H1 (cell line): ENCODE data around the gene PRCP. TPM values are rescaled to one million over a fixed set of nuclear protein-coding genes. Genes with fewer than 3 reads are reported as not detected.

Experiments
- RNF2 ChIP-seq: fragments of 200-900, 300-1000 bp; sonication (generic); IDR thresholded peaks from 2 replicates; pipeline ENCODE4 v1.7.1; 2016; ENCODE audit warnings: borderline replicate concordance, low read depth, mild to moderate bottlenecking, antibody characterized with exemption, low read length; ENCODE audit not compliant: poor library complexity, severe bottlenecking; ENCODE audit errors: missing control alignments
- polyA plus RNA-seq, 7 experiments: library from polyadenylated mRNA; depleted of rRNA in 3 of 7; stranded (reverse) in 5 of 7; unstranded in 2 of 7; fragments of >200 nt in 5 of 7; fragments of 200-250 nt in 2 of 7; gene quantifications; 1 replicate in 5 of 7; 2 replicates in 1 of 7; 4 replicates in 1 of 7; pipeline versions ENCODE4 v1.2.1 to v1.2.3, GENCODE V29; 2011 to 2013; ENCODE audit warnings: missing spikeins in 2 of 7, mixed read lengths in 2 of 7
- total RNA-seq: library from RNA; stranded (reverse); fragmentation: NEBNext Ultra II Directional; extraction: Animal tissue kit (Norgen Biotek cat#: 25700); gene quantifications from 2 replicates; pipeline ENCODE4 v1.2.1, GENCODE V29; 2021

Gene PRCP
- total and polyA plus RNA-seq, 2 of the 8 experiments (the other 6 are each of a cell fraction or from before 2014, with no cell fraction given), result 63.8 to 84.4 TPM

DNA sequence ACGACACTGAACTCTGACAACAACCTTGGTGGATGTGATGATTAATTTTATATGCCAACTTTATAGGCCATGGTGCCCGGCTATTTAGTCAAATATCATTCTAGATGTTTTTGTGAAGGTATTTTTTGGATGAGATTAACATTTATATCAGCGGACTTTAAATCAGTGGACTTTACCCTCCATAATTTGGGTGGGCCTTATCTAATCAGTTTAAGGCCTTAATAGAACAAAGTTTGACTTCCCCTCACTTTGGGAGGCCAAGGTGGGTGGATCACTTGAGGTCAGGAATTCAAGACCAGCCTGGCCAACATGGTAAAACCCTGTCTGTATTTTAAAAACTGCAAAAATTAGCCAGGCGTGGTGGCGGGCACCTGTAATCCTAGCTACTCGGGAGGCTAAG is 4.0 kb downstream of the PRCP start (continued):
- no peak for TF ChIP-seq RNF2
